Measurements from ENCODE around the gene LZTS2. TPM values are rescaled to one million over a fixed set of nuclear protein-coding genes. Genes with fewer than 3 reads are reported as not detected.
A peak's percentile ranks its signal among the peaks of the same experiment; 100 is the strongest.

LZTS2 gene
- total RNA-seq, 1 experiment from 2014 or later, result 69.1 TPM

GRCh38 chr10:101038484-101038883, 38.9 kb downstream of the LZTS2 start:
- Histone ChIP-seq H2BK20ac (ENCODE audit: low read depth, low read length, poor library complexity, severe bottlenecking) (no peak overlapping the region), H3K23me2 (ENCODE audit: insufficient read length, low read depth, low read length, poor library complexity, severe bottlenecking) (peaks cover 7% of the 10 kb centered on the region), H4K20me1 (ENCODE audit: control insufficient read depth, insufficient read depth, insufficient read length) (no peaks in the 10 kb centered on the region), H2BK15ac (ENCODE audit: low read depth, low read length) (no peak overlapping the region), H3K56ac (ENCODE audit: insufficient read length, low read depth, low read length) (no peak overlapping the region), H3K79me1 (ENCODE audit: insufficient read depth, low read depth, low read length, poor library complexity, severe bottlenecking) (no peaks in the 10 kb centered on the region), H2BK12ac (ENCODE audit: insufficient read length, low read depth, low read length) (no peak overlapping the region), H2BK120ac (ENCODE audit: low read depth, low read length, poor library complexity, severe bottlenecking) (no peak overlapping the region), H3K14ac (ENCODE audit: insufficient read depth, low read length) (no peak overlapping the region), H3K4ac (ENCODE audit: low read depth, low read length) (no peak overlapping the region), H3T11ph (ENCODE audit: low read length) (no peak overlapping the region), H3K23ac (ENCODE audit: insufficient read length, low read depth, low read length) (no peak overlapping the region), H3K4me2 (ENCODE audit: insufficient read depth, insufficient read length, low read length) (no peak overlapping the region), H4K5ac (ENCODE audit: insufficient read length, low read depth, low read length) (no peak overlapping the region), H3K4me1 (ENCODE audit: insufficient read depth, low read length) (peaks cover 1% of the 10 kb centered on the region; the same call in 1 of the 2 replicates), H2AK5ac (ENCODE audit: insufficient read length, low read length) (no peak overlapping the region), H4K91ac (ENCODE audit: insufficient read length, low read depth, low read length) (no peak overlapping the region), H3K9me3 (ENCODE audit: control insufficient read depth, low read depth, low read length) (no peaks in the 10 kb centered on the region), H4K8ac (replicated peaks; ENCODE audit: insufficient read length, low read depth, low read length) (no peak overlapping the region), H3K9ac (ENCODE audit: extremely low read depth, insufficient read length, low read length) (no peak overlapping the region), H3K27ac (ENCODE audit: insufficient read length, low read depth, low read length) (no peak overlapping the region), H3K18ac (ENCODE audit: insufficient read length, low read depth, low read length) (no peak overlapping the region), H3K27me3 (ENCODE audit: insufficient read depth, low read length) (no peaks in the 10 kb centered on the region; the same call in 1 of the 2 replicates), H2BK5ac (ENCODE audit: insufficient read length, low read length) (no peak overlapping the region), H2AFZ (ENCODE audit: low read length) (no peak overlapping the region), H3K79me2 (ENCODE audit: insufficient read depth, low read length) (no peaks in the 10 kb centered on the region)
- WGBS (ENCODE audit: extremely low coverage, insufficient read length, low lambda C conversion rate), result no CpG with 5 or more reads among the region's 5 CpGs
- Mint-ChIP-seq H3K4me1 (peaks cover 11 to 23% of the 10 kb centered on the region in 2 experiments), H3K9me3 (no peaks in the 10 kb centered on the region), H3K4me3 (no peak overlapping the region; a peak in 1 of 5 replicates), H3K36me3 (ENCODE audit: insufficient read depth in 1 of 3, low read depth in 3 of 3) (no peaks in the 10 kb centered on the region), H3K27ac (no peak overlapping the region), H3K27me3 (ENCODE audit: low read depth) (peaks cover 65% of the 10 kb centered on the region)
- peak; percentile 53 for TF ChIP-seq CTCF (conservative IDR thresholded peaks at IDR 0.05)
- peak; percentile 52 for DNase-seq
